A673 (cell line): ENCODE data around the gene SMOC2.

Source experiments
- EZH2 ChIP-seq: fragments of 200-600 bp; sonication (generic); IDR thresholded peaks from 2 replicates; pipeline ENCODE4 v1.6.1; 2017; ENCODE audit warnings: borderline replicate concordance, low read depth, mild to moderate bottlenecking, mixed read lengths, antibody characterized with exemption, low read length; ENCODE audit not compliant: poor library complexity, severe bottlenecking
- TF ChIP-seq, protein P1 (sequence below): fragments of 300-800, 200-600 bp; sonication (generic); conservative IDR thresholded peaks from 2 replicates; pipeline ENCODE4 v1.5.1; 2017; ENCODE audit warnings: low read depth, mild to moderate bottlenecking, antibody characterized with exemption, low read length, moderate library complexity, mixed read lengths

DNA sequence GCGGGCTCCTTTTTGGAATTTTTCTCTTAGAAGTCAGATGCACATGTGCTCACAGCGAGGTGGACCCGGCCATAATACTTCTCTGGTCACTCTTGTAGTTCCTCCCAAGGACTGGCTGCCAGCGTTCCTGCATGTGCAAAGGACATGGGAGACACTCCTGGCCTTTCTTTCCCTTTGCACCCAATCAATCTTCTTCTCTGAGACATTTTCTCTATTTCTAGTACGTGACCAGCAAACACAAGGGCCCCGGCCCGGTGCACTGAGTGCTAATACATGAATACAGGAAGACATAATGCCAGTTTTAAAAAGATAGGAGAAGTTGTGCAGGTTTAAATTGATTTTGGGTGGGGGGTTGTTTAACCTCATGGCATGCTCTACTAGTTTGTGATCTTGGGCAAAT is 233.6 kb downstream of the SMOC2 start:
- TF ChIP-seq EZH2: no peak
- TF ChIP-seq, protein P1, sequence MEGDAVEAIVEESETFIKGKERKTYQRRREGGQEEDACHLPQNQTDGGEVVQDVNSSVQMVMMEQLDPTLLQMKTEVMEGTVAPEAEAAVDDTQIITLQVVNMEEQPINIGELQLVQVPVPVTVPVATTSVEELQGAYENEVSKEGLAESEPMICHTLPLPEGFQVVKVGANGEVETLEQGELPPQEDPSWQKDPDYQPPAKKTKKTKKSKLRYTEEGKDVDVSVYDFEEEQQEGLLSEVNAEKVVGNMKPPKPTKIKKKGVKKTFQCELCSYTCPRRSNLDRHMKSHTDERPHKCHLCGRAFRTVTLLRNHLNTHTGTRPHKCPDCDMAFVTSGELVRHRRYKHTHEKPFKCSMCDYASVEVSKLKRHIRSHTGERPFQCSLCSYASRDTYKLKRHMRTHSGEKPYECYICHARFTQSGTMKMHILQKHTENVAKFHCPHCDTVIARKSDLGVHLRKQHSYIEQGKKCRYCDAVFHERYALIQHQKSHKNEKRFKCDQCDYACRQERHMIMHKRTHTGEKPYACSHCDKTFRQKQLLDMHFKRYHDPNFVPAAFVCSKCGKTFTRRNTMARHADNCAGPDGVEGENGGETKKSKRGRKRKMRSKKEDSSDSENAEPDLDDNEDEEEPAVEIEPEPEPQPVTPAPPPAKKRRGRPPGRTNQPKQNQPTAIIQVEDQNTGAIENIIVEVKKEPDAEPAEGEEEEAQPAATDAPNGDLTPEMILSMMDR: no peak
